Left renal cortex interstitium (tissue), 4 donors: ENCODE results near the gene OSBPL9. TPM values are rescaled to one million over a fixed set of nuclear protein-coding genes. Genes with fewer than 3 reads are reported as not detected.

Experiments
- DNase-seq, 4 donors: peaks; one replicate each; pipeline ENCODE4 v3.0.0-alpha.2; 2013; ENCODE audit warnings: low read depth in 4 of 4, low spot score in 2 of 4, missing footprints in 1 of 4
- polyA plus RNA-seq, 4 donors: library from polyadenylated mRNA; unstranded; fragments of 120-200 nt; gene quantifications; one replicate each; pipeline ENCODE4 v1.2.1, GENCODE V29; 2013; ENCODE audit not compliant: insufficient read length in 4 of 4

The OSBPL9 gene, protein sequence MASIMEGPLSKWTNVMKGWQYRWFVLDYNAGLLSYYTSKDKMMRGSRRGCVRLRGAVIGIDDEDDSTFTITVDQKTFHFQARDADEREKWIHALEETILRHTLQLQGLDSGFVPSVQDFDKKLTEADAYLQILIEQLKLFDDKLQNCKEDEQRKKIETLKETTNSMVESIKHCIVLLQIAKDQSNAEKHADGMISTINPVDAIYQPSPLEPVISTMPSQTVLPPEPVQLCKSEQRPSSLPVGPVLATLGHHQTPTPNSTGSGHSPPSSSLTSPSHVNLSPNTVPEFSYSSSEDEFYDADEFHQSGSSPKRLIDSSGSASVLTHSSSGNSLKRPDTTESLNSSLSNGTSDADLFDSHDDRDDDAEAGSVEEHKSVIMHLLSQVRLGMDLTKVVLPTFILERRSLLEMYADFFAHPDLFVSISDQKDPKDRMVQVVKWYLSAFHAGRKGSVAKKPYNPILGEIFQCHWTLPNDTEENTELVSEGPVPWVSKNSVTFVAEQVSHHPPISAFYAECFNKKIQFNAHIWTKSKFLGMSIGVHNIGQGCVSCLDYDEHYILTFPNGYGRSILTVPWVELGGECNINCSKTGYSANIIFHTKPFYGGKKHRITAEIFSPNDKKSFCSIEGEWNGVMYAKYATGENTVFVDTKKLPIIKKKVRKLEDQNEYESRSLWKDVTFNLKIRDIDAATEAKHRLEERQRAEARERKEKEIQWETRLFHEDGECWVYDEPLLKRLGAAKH
- 100 to 1,000 TPM; 111 to 147 (median 133) TPM for polyA plus RNA-seq

DNA sequence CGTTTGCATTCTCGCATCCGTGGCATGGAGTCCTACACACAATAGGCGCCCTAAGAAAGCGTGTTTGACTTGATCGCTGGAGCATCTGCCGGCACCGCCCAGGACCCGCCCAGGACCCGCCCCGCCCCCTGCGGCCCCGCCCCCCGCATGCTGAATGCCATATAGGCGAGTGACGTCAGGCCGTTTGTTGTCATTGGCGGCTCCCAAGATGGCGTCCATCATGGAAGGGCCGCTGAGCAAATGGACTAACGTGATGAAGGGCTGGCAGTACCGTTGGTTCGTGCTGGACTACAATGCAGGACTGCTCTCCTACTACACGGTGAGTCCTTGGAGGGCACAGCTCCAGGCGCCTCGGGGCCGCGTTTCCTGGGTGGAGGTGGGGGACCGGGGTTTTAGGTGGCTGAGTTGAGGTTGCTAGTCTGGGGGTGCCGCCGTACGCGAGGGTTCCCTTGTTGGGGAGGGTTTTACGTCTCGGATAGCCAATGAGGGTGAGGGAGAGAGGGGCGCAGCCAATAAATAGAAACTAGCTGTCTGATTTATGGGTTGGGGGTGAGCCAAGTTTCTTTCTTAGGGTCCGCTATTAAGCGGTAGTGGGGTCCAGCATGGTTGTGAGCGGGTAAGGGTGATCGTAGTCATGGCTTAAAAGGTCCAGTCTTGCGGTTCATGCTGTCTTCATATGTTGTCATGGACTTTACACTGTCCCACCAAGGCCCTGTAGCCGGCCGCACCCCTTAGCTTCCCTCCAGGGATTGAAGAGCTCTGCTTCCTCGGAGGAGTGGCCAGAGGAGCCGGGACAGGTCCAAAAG lies at the start of gene OSBPL9:
Gene OSBPL9, plus strand, starts transcription at position 190 of the 806 bp plus-strand sequence. Its CDS starts 19 bp downstream, at position 209.
- DNase-seq, result peak; percentile 88 to 96 (median 90)

DNA sequence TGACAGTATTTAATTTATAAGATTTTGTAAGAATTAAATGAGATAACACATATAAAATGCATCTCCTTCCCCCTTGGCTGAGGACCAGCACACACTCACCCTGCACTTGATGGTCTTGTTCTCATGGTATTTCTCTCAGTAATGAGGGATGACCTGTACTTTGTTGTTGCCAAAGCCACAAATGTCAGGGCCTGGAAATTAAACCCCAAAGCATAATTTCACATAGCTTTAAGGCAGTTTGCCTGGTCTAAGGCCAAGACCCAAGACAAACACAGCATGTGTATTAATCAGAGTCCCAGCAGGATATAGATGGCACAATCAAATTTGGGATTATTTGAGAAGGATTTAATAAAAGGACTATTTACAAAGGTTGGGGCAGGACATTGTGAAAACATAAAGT lies 49.2 kb upstream of the OSBPL9 start:
- DNase-seq, result no peak

DNA sequence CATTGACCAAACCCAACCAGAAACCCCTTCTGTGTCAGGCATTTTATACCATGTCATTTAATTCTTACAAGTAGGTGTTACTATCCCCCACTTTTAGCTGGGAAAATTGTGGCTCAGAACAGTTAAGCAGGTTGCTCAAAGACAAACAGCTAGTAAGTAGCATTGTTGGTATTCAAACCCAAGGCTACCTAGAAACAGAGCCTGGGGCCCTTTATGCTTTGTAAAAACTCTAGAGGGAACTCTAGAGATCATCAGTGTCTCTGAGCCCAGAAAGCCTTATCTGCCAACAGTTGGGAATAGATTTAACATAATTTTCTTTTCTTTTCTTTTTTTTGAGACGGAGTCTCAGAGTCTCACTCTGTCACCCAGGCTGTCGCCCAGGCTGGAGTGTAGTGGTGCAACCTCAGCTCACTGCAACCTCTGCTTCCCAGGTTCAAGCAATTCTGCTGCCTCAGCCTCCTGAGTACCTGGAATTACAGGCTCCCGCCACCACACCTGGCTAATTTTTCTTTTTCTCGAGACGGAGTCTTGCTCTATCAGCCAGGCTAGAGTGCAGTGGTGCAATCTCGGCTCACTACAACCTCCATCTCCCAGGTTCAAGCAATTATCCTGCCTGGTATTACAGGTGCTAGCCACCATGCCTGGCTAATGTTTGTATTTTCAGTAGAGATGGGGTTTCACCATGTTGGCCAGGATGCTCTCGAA lies 48.5 kb upstream of the OSBPL9 start:
- DNase-seq, result no peak

DNA sequence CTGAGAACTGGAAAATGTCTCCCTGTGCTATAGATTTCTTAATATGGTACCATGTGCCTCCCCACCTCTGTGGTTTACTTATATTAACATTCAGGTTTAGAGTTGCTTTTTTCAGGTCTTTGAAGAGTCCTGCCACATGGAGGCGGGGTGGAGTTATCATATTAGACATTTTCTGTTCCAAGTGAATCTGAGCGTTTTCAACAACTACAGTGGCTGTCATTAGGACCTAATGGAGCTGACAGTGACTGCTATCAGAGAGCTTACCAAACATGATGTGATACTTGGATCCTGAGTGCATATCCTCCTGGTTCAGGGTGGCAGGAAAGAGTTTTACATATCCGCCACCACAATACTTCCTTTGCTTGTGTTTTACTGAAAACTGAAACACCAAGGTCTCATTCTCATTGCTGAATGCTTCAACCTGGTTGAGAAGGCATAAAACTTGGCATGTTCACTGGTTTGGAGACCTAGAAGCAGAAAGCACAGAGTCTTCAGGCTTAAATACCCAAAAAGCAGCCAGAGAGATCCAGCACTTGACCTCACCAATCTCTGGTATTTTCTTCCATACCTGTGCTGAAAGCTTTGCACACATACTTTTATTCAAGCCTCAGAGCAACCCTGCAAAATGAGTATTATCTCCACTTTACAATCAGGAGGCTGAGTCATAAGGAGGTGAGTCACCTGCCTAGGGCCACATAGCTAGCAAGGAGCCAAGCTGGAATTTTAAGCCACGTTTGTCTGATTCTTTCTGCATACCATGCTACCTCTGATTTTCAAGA lies 47.4 kb upstream of the OSBPL9 start:
- no peak for DNase-seq

DNA sequence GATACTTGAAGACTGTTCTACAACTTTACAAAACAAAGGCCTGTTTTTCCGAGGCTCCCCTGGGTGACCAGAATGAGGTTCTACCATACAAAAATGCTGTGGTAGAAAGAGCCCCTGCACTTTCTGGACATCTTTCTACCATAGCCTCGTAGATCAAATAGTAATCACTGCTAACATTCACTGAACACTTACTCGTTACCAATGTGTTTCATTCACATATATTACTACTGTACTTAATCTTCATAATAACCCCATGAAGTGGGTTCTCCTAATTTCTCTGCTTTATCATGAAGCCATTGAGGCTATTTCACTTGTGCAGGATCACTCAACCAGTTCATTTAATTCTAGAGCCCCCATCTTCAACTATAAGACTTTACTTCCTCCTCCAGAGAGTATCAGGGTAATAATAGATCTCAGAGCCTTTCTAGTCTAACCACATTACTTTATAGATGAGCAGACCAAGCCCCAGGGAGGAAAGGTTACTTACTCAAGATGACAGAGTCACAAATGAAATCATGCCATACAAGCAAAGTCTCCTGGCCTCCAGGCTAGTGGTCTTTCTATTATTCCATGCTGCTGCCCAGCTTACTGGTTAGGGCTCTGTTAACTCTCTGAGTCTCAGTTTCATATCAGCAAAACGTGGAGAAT lies 46.7 kb upstream of the OSBPL9 start:
- DNase-seq, result no peak

DNA sequence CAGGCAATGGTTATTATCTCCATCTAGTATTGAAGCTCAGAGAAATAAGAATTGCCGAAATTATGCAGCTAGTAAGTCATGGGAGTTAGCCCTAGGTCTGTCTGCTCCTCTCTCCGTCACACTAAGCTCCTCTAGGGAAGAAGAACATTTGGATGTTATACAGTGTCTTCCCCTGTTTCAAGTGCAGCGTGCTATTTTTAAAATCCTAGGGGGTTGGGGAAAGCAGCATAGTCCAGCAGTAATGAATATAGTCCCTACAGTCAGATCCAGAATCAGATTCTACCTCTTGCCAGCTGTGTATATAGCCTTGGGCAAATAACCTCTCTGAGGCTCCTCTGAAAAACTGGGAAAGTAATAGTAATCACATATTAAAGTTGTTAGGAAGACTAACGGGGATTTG lies 44.5 kb upstream of the OSBPL9 start:
- no peak for DNase-seq

DNA sequence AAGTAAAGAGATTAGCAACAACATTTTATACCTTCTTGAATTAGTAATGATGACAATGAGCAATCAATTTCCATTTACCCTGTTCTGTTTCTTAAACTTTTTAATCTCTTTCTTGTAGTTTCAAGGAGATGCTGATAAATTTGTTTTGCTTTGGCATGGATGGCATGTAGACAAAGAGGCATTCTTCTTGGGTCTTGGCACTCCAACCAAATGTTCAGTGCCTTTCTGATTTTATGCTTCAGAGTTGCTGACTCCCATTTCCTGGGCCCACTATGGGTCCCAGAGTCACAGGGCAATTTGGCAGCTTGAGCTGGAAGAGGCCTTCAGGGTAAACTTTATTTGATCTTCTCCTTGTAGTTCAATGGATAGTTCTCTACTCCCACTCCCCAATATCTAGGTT lies 42.1 kb upstream of the OSBPL9 start:
- no peak for DNase-seq

DNA sequence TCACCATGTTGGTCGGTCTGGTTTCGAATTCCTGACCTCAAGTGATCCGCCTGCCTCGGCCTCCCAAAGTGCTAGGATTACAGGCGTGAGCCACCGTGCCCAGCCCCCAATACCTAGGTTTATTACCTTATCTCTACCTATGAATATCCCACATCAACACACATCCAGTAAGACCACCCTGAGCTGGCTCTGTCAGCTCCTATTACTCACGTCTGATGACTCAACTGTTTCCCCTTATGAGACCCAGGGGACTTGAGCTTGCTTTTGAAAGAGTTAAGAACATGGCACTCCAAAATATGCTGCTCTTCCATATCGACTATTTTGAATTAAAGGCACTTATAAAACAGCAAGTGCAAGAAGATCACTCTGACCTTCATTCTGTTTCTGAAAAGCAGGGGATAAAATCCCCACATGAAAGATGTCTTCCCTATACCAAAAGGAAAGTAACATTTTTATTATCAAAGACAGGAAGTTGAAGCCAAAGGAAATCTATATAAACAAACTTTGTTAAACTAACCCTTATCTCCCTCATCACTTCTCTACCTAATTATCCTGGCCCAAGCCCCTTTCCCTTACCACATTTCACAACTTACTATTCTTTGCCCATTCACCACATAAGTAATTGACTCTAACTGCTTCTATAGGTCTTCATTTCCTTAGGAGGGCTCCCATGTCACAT lies 41.3 kb upstream of the OSBPL9 start:
- no peak for DNase-seq

DNA sequence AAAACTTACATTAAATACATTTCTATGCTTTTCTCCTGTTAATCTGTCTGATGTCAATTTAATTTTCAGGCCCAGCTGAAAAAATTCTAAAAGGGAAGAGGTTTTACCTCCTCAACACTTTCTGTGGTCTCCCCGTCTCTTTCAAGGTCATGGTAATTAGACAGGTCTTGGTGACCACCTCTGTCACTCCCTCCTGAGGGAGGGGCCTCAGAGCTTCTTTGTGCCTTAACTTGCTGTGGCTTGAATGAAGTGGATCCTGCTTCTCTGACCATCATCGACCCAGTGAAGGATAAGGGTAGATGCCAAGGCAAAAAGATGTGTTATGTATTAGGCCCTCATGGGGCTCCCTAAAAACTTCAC lies 40.8 kb upstream of the OSBPL9 start:
- DNase-seq, result no peak

DNA sequence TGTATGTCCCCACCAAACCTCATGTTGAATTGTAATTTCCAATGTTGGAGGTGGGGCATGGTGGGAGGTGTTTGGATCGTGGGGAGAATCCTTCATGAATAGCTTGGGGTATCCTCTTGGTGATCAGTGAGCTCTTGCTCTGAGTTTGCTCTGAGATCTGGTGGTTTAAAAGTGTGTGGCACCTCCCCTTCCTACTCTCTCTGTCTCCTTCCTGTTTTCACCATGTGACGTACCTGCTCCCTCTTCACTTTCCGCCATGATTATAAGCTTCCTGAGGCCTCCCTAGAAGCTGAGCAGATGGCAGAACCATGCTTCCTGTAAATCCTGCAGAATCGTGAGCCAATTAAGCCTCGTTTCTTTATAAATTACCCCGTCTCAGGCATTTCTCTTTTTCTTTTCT lies 40.0 kb upstream of the OSBPL9 start:
- DNase-seq, result no peak

DNA sequence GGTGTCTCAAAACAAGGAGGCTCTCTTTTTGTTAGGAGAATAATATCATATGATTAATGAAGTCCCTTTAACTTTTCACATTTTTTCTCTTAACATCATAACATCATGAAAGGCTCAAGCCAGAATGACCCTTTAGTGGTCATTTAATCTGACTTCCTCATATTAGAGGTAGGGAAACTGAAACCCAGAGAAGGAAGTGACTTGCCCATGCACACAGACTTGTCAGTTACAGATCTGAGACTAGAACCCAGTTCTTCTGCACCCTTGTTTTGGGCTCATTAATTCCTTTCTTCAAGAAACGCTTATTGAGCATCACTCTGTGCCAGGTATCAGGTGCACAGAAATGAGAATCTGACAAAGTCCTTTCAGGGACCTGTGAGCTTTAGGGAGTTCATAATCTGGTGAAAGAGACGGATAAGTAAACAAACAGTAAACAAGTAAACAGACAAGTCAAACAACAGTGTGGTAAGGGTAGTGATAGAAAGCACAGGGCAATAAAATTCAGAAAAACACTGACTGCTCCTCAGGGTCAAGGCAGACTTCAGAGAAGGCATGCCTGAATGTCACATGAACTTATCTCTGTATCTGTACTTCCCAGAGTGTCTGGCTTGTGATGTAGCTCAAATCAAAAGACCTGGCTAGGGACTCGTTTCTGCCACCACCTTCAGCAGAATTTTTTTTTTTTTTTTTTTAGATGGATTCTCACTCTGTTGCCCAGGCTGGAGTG lies 38.3 kb upstream of the OSBPL9 start:
- no peak for DNase-seq

DNA sequence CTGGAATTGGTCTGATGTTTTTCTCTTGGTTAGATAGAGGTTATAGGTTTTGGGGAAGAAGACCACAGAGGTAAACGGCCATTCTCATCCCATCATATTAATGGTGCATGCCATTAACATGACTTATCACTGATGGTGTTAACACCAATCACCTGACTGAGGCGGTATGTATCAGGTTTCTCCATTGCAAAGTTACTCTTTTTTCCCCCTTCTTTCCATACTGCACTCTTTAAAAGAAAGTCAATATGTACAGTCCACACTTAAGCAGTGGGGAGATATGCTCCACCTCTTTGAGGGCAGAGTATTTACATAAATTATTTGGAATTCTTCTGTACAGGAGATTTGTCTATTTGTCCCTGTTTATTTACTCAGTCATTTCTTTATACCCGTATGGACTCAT lies 35.7 kb upstream of the OSBPL9 start:
- DNase-seq, result no peak

DNA sequence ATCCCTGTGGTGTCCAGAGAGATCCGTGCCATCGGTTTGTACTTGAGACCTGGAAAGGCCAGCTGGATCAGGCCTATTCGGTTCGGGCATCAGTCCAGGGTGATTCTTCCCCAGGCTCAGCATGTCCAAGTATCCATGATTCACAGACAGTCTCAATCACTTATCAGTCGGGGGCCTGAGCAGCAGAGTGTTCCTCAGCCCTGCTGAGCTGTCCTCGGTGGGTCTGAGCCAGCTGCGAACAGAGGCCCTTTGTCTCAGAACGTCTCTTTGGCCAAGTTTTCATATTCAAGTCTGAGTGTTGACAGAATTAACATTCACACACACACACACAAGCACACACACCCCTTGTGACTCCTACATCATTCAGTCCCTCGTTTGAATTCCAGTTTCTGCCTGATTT lies 33.4 kb upstream of the OSBPL9 start:
- no peak for DNase-seq

DNA sequence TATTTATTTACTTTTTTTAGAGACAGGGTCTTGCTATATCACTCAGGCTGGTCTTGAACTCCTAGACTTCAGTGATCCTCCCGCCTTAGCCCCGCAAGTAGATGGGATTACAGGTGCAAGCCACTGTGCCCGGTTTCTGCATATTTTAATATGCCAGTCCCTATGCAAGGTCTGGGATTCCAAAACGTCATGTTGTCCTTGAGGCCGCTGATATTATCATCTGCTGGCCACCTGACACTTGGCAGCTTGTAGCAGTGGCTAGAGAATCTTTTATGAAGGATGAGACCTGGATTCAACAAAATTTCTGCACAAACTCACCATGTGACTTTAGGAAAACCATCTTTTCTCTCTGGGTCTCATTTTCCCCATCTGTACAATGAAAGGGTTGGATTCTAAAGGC lies 32.9 kb upstream of the OSBPL9 start:
- DNase-seq, result no peak

DNA sequence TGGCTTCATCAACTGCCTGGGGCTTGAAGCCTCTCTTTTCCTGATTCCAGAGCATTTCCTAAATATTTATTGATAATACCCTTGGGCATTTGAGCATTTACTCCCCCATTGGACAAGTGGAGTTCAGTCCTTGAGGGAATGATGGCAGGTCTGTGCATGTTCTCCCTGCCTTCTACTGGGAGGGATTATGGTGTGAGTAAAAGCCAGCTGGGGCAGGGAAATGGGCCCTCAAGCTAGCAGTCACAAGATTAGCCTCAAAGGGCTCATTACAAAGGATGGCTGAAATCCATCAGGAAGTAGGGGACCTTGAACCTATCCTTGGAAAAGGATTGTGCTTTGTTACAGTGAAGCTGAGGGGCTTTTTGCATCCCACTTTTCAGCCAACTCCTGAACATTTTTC lies 24.2 kb upstream of the OSBPL9 start:
- no peak for DNase-seq

DNA sequence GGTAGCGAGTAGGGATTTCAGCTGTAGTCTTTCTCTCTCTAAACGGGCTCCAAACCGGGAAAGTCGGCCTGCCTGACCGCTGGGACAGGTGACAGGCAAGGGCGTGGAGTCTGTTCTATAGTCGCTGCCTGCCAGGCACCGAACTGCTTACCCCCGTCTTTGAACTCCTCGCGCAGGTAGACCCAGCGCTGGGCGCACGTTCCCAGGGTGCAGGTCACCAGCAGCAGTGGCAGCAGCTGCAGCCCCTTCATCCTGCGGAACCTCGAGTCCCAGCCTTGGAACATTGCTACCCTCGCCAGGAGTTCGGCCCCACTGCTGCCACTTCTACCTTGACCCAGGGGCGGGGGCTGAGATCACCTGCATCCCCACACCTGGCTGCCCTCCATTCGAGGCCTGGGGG lies 22.2 kb upstream of the OSBPL9 start:
- DNase-seq, result no peak

DNA sequence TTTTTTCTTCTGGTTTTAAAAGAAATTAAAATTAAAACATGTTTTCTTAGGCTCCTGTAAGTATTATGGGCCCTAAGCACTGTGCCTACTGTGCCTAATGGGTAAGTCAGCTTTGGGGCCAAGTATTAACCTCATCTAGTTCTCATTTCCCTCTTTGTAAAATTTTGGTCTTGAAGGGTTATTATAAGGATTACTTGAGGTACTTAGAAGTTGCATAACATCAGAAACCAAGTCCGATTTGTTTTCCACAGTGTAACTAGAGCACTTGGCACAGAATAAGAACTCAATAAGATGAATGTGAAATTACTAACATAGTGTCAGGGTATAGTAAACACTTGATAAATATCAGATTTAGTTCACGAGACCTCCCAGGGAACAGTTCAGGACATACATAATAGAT lies 16.4 kb upstream of the OSBPL9 start:
- no peak for DNase-seq

DNA sequence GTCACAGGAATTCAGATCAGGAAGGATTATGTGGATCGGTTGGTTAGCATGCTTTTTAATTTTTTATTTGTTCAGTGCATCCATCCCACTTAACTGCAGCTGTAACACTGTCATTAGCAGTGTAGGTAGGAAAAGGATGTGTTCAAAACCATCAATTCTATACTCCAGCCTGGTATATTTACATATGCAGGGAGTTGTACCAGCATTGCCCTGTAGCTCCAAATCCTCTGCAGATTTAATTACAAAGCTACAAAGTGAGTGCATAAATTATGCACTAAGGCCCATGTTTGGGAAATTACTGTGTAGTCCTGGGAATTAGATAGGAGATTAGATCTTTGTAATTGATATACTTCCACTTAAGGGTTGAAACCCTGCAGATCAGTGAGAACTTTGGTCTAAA lies 15.9 kb upstream of the OSBPL9 start:
- DNase-seq, result no peak
